MCF 10A (cell line): ENCODE measurements around the gene DQX1. TPM values are rescaled to one million over a fixed set of nuclear protein-coding genes. Genes with fewer than 3 reads are reported as not detected.

Source experiments
- BruUV-seq: library from RNA; stranded (reverse); fragments of 400-500 nt; replicated peaks from 2 replicates; lab custom pipeline; 2021; lab: Mats Ljungman, UMichigan
- CTCF ChIA-PET: fragments of 300-600 bp; sonication (Branson Sonifier 250); formaldehyde crosslinking; extraction: SDS; loops from one replicate; lab custom pipeline; 2021; ENCODE audit warnings: antibody characterized with exemption, inconsistent platforms; lab: Yijun Ruan, JAX
- POLR2A ChIA-PET: fragments of 300-600, 350-650 bp; sonication (Branson Sonifier 250); formaldehyde crosslinking; extraction: SDS; loops from one replicate; lab custom pipeline; 2020; ENCODE audit warnings: antibody characterized with exemption, inconsistent platforms; lab: Yijun Ruan, JAX
- DNase-seq: peaks from one replicate; pipeline ENCODE4 v3.0.0-alpha.2; 2018; ENCODE audit not compliant: unreplicated experiment
- H3K27ac Mint-ChIP-seq: one replicate; pipeline ENCODE4 v1.8.0; 2022; ENCODE audit warnings: mild to moderate bottlenecking, low read depth, mixed read lengths; ENCODE audit not compliant: unreplicated experiment
- H3K27me3 Mint-ChIP-seq: one replicate; pipeline ENCODE4 v1.8.0; 2022; ENCODE audit warnings: mixed read lengths; ENCODE audit not compliant: insufficient read depth, unreplicated experiment
- H3K36me3 Mint-ChIP-seq: one replicate; pipeline ENCODE4 v1.8.0; 2022; ENCODE audit warnings: mild to moderate bottlenecking, moderate library complexity, mixed read lengths; ENCODE audit not compliant: insufficient read depth, unreplicated experiment
- H3K4me1 Mint-ChIP-seq: one replicate; pipeline ENCODE4 v1.8.0; 2022; ENCODE audit warnings: mixed read lengths; ENCODE audit not compliant: insufficient read depth, unreplicated experiment
- H3K4me3 Mint-ChIP-seq: one replicate; pipeline ENCODE4 v1.8.0; 2022; ENCODE audit warnings: mild to moderate bottlenecking, moderate library complexity, mixed read lengths; ENCODE audit not compliant: unreplicated experiment
- H3K9me3 Mint-ChIP-seq: one replicate; pipeline ENCODE4 v1.8.0; 2022; ENCODE audit warnings: mixed read lengths; ENCODE audit not compliant: unreplicated experiment
- intact Hi-C: fragments of 100-400 bp; cut with micrococcal nuclease; formaldehyde crosslinking; loops from 2 replicates; pipeline ENCODE4 v1.14.1; 2022
- total RNA-seq: library from RNA; stranded (reverse); gene quantifications from 2 replicates; pipeline ENCODE4 v1.2.3, GENCODE V29; 2022
- TF ChIP-seq, protein P1 (sequence below): fragments of 200-600 bp; IDR thresholded peaks from one replicate; pipeline ENCODE4 v1.8.0; 2022; ENCODE audit warnings: antibody characterized with exemption, mild to moderate bottlenecking; ENCODE audit not compliant: unreplicated experiment

The DQX1 gene
- total RNA-seq, 1 experiment from 2014 or later, result 4.3 TPM

GRCh38 chr2:74507145-74507925 lies 18.7 kb downstream of the DQX1 start, which contains the start of gene PCGF1:
PCGF1 (minus strand) TSS chr2:74507695; CDS start chr2:74507668, 27 bp downstream.
- intact Hi-C loops, result loop anchor here (1.0 kb wide), 2 partner anchors 22 to 80 kb away; partner anchors contain the start of genes AUP1 and HTRA2
- POLR2A ChIA-PET, result interaction anchor here (0.6 to 8.6 kb wide), 19 partner anchors 9 to 1264 kb away, joined by 3 to 135 read pairs (median 4); partner anchors contain the start of genes AUP1, CCDC142, DQX1 and HTRA2

DNA sequence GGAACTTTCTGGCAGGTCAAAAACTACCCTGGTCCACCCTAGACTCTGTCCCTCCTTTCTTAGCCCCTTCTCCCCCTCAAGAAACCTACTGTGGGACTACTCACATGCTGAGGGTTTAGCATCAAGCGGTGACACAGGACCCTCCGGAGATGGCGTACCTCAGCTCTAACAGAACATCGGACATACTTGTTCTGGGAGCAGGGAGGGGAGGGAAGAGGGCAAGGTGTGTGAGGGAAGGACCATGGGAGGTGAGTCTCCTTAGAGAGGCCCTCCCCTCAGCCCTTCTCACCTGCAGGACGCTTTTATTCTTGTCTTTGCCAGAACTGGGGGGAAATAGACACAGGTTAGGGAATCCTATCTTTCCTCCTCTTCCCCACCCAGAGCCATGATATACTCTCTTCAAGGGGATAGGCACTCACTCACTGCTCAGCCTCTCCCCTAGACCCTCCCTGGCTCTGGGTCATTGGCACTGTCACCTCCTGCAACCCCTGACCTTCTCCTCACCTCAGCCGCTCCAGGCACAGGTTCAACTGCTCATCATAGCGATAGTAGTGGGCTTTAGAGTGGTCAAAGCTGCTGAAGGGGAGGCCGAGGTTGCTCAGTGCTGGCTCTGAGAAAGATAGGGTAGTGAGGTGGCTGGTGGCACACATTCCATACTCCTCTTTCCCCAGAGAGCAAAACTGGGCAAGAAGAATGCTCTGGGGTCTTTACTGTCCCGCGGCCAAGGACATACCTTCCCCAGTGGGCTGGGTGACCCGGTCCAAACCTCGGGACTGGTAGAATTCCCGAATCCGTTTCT lies 20.4 kb downstream of the DQX1 start:
- intact Hi-C loops, result no loop called here
- ChIA-PET CTCF (interaction anchor here (0.6 to 3.5 kb wide), 7 partner anchors 15 to 1049 kb away, joined by 3 to 18 read pairs (median 4); partner anchors contain the start of genes CCDC142 and TTC31), POLR2A (interaction anchor here (0.6 to 8.6 kb wide), 7 partner anchors 13 to 326 kb away, joined by 3 to 135 read pairs (median 6); partner anchors contain the start of genes AUP1, DQX1, HTRA2 and RTKN)
- TF ChIP-seq, protein P1, sequence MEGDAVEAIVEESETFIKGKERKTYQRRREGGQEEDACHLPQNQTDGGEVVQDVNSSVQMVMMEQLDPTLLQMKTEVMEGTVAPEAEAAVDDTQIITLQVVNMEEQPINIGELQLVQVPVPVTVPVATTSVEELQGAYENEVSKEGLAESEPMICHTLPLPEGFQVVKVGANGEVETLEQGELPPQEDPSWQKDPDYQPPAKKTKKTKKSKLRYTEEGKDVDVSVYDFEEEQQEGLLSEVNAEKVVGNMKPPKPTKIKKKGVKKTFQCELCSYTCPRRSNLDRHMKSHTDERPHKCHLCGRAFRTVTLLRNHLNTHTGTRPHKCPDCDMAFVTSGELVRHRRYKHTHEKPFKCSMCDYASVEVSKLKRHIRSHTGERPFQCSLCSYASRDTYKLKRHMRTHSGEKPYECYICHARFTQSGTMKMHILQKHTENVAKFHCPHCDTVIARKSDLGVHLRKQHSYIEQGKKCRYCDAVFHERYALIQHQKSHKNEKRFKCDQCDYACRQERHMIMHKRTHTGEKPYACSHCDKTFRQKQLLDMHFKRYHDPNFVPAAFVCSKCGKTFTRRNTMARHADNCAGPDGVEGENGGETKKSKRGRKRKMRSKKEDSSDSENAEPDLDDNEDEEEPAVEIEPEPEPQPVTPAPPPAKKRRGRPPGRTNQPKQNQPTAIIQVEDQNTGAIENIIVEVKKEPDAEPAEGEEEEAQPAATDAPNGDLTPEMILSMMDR, result no peak
- H3K27me3 Mint-ChIP-seq, result no peaks in the 10 kb centered on the region
- no peaks in the 10 kb centered on the region for H3K9me3 Mint-ChIP-seq
- no peak for DNase-seq
- no TSS peak for BruUV-seq
- peaks cover 46% of the 10 kb centered on the region for H3K36me3 Mint-ChIP-seq
- H3K27ac Mint-ChIP-seq, result no peak overlapping the region
- peaks cover 28% of the 10 kb centered on the region for H3K4me1 Mint-ChIP-seq
- H3K4me3 Mint-ChIP-seq, result peak overlapping the region; percentile 88

More at GRCh38 chr2:74507145-74507925, 18.7 kb downstream of the DQX1 start, which contains the start of gene PCGF1:
- TF ChIP-seq, protein P1, result no peak
- Mint-ChIP-seq H3K9me3 (no peaks in the 10 kb centered on the region), H3K36me3 (peaks cover 46% of the 10 kb centered on the region), H3K4me3 (peak within 1 kb of the TSS; percentile 88), H3K27me3 (no peaks in the 10 kb centered on the region), H3K27ac (peak within 1 kb of the TSS; percentile 98), H3K4me1 (peaks cover 28% of the 10 kb centered on the region)
- CTCF ChIA-PET, result interaction anchor here (1.1 to 3.5 kb wide), 5 partner anchors 13 to 79 kb away, joined by 4 to 18 read pairs (median 5); partner anchors contain the start of genes CCDC142 and TTC31
- DNase-seq, result peak; percentile 98
- BruUV-seq, result no TSS peak

DNA sequence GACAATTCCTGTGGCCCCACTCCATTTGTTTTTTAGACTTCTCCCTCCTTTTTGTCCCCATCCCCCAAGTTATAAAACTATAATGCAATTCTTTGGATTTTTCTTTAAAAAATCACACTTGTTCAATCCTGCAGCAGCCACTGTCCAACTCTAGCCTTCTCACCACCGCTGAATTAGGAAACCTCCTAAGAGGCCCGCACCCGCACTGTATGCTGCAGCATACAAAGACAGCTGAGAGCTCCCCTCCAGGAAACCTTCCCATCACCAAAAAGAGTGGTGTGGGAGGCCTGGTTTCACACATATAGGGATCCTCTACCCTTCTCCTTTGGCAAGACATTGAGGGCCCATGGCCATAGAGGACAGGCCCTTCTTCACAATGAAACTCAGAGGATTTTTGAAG lies 21.4 kb downstream of the DQX1 start:
- no peak for DNase-seq
- POLR2A ChIA-PET, result interaction anchor here (0.6 to 8.6 kb wide), 3 partner anchors 25 to 327 kb away, joined by 3 to 135 read pairs (median 3); partner anchors contain the start of genes AUP1, DQX1 and HTRA2
- peaks cover 28% of the 10 kb centered on the region for H3K4me1 Mint-ChIP-seq
- intact Hi-C loops, result no loop called here
- no peaks in the 10 kb centered on the region for H3K9me3 Mint-ChIP-seq
- peaks cover 52% of the 10 kb centered on the region for H3K36me3 Mint-ChIP-seq
- TF ChIP-seq, protein P1, result no peak
- no peaks in the 10 kb centered on the region for H3K27me3 Mint-ChIP-seq
- CTCF ChIA-PET, result interaction anchor here (1.0 to 4.5 kb wide), 2 partner anchors 21 to 83 kb away, joined by 4 to 22 read pairs; no protein-coding TSS in a partner anchor
- H3K4me3 Mint-ChIP-seq, result peak overlapping the region; percentile 88
- no peak overlapping the region for H3K27ac Mint-ChIP-seq
- BruUV-seq, result no TSS peak
